ENCODE measurements around the gene KCTD17. TPM values are rescaled to one million over a fixed set of nuclear protein-coding genes. Genes with fewer than 3 reads are reported as not detected.

KCTD17 gene
- total RNA-seq, 6 experiments from 2014 or later: 39.8 to 46.4 (median 43.3) TPM

- Mint-ChIP-seq H3K27me3 (ENCODE audit: insufficient read depth) (peaks cover 59% of the 10 kb centered on the region), H3K36me3 (ENCODE audit: low read depth) (no peaks in the 10 kb centered on the region), H3K4me3 (no peak overlapping the region), H3K9me3 (no peaks in the 10 kb centered on the region), H3K4me1 (ENCODE audit: low read depth) (no peaks in the 10 kb centered on the region), H3K27ac (no peak overlapping the region)
- no peak for TF ChIP-seq CTCF (IDR thresholded peaks at IDR 0.05)
- DNase-seq: no peak
Measured at GRCh38 chr22:37103151-37103550, 51.6 kb downstream of the KCTD17 start.

GRCh38 chr22:37103656-37104452, 52.3 kb downstream of the KCTD17 start:
- Mint-ChIP-seq H3K27ac (no peak overlapping the region), H3K36me3 (ENCODE audit: low read depth) (no peaks in the 10 kb centered on the region), H3K4me1 (ENCODE audit: low read depth) (no peaks in the 10 kb centered on the region), H3K4me3 (no peak overlapping the region), H3K9me3 (no peaks in the 10 kb centered on the region), H3K27me3 (ENCODE audit: insufficient read depth) (peaks cover 58% of the 10 kb centered on the region)
- TF ChIP-seq CTCF (IDR thresholded peaks at IDR 0.05): no peak
- DNase-seq: no peak

GRCh38 chr22:37105154-37105553, 53.6 kb downstream of the KCTD17 start:
- Mint-ChIP-seq H3K4me1 (ENCODE audit: low read depth) (no peaks in the 10 kb centered on the region), H3K4me3 (no peak overlapping the region), H3K36me3 (ENCODE audit: low read depth) (no peaks in the 10 kb centered on the region), H3K9me3 (no peaks in the 10 kb centered on the region), H3K27me3 (ENCODE audit: insufficient read depth) (peaks cover 51% of the 10 kb centered on the region), H3K27ac (no peak overlapping the region)
- DNase-seq: no peak
- TF ChIP-seq CTCF (IDR thresholded peaks at IDR 0.05): no peak

- Mint-ChIP-seq H3K27me3 (ENCODE audit: insufficient read depth) (peaks cover 46% of the 10 kb centered on the region), H3K36me3 (ENCODE audit: low read depth) (no peaks in the 10 kb centered on the region), H3K27ac (no peak overlapping the region), H3K9me3 (no peaks in the 10 kb centered on the region), H3K4me1 (ENCODE audit: low read depth) (no peaks in the 10 kb centered on the region), H3K4me3 (no peak overlapping the region)
- no peak for DNase-seq
- TF ChIP-seq CTCF (IDR thresholded peaks at IDR 0.05): no peak
Measured at GRCh38 chr22:37105990-37106389, 54.4 kb downstream of the KCTD17 start.

GRCh38 chr22:37107816-37108621, 56.5 kb downstream of the KCTD17 start:
- H3K36me3 Mint-ChIP-seq (ENCODE audit: low read depth): no peaks in the 10 kb centered on the region
- DNase-seq: no peak
- no peak for TF ChIP-seq CTCF (IDR thresholded peaks at IDR 0.05)
- H3K4me3 Mint-ChIP-seq: no peak overlapping the region
- no peaks in the 10 kb centered on the region for H3K9me3 Mint-ChIP-seq
- H3K4me1 Mint-ChIP-seq (ENCODE audit: low read depth): no peaks in the 10 kb centered on the region
- H3K27ac Mint-ChIP-seq: no peak overlapping the region
- H3K27me3 Mint-ChIP-seq (ENCODE audit: insufficient read depth): peaks cover 36% of the 10 kb centered on the region
